A549 treated with DMSO at 1 μM for 4 hours (cell line): ENCODE measurements around the gene TNFSF12. TPM values are rescaled to one million over a fixed set of nuclear protein-coding genes. Genes with fewer than 3 reads are reported as not detected.

Source experiments
- total RNA-seq: library from RNA; stranded (reverse); fragments of 200-300 nt; extraction: Qiagen RNA extraction; gene quantifications from 5 replicates; pipeline ENCODE4 v1.2.3, GENCODE V29; 2022; ENCODE audit warnings: low read depth

TNFSF12 gene, protein sequence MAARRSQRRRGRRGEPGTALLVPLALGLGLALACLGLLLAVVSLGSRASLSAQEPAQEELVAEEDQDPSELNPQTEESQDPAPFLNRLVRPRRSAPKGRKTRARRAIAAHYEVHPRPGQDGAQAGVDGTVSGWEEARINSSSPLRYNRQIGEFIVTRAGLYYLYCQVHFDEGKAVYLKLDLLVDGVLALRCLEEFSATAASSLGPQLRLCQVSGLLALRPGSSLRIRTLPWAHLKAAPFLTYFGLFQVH
- total RNA-seq: 8.4 to 13.8 TPM (median 11.7 TPM) in 5 replicates

DNA sequence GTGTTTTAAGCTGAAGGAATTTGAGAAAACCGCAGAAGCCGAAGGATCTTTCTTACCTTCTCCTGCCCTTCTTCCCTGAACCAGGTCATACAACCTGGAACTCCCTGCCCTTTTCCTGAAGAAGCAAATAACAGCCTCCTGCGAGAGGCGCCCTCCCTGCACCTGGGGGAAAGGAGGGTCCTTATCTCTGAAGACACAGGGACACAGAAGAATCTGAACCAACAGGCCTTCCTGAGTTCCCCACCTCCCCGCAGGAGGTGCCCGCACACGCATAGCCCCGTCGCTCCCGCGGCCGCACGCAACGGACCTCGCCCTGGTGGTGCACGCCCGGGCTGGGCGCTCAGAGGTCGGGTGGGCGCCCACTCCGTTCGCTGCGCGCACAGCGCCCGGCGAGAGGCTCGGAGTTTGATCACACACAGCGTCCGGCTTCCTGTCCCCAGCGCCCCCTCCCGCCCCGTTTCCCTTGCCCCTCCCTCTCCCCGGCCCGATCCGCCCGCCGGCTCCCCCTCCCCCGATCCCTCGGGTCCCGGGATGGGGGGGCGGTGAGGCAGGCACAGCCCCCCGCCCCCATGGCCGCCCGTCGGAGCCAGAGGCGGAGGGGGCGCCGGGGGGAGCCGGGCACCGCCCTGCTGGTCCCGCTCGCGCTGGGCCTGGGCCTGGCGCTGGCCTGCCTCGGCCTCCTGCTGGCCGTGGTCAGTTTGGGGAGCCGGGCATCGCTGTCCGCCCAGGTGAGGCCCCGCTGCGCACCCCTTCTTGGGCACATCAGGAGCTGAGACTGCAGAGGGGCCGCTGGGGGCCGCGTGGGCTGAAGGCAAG lies at the start of gene TNFSF12:
TSS of gene TNFSF12 (plus strand) at position 474 of the 816 bp plus-strand sequence. CDS start at position 570, 96 bp downstream.

DNA sequence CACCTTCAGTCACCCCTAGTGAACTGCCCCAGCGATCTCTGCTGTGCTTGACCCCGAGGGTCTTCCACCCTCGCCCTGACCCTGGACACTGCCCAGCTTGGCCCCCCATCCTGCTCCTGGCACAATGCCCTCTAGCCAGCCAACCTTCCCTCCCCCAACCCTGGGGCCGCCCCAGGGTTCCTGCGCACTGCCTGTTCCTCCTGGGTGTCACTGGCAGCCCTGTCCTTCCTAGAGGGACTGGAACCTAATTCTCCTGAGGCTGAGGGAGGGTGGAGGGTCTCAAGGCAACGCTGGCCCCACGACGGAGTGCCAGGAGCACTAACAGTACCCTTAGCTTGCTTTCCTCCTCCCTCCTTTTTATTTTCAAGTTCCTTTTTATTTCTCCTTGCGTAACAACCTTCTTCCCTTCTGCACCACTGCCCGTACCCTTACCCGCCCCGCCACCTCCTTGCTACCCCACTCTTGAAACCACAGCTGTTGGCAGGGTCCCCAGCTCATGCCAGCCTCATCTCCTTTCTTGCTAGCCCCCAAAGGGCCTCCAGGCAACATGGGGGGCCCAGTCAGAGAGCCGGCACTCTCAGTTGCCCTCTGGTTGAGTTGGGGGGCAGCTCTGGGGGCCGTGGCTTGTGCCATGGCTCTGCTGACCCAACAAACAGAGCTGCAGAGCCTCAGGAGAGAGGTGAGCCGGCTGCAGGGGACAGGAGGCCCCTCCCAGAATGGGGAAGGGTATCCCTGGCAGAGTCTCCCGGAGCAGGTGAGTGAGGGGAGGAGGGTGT lies 9.9 kb downstream of the TNFSF12 start, which contains the start of gene TNFSF13:
TSS of gene TNFSF13 (plus strand) at position 207 of the 776 bp plus-strand sequence. CDS start at position 497, 290 bp downstream.

DNA sequence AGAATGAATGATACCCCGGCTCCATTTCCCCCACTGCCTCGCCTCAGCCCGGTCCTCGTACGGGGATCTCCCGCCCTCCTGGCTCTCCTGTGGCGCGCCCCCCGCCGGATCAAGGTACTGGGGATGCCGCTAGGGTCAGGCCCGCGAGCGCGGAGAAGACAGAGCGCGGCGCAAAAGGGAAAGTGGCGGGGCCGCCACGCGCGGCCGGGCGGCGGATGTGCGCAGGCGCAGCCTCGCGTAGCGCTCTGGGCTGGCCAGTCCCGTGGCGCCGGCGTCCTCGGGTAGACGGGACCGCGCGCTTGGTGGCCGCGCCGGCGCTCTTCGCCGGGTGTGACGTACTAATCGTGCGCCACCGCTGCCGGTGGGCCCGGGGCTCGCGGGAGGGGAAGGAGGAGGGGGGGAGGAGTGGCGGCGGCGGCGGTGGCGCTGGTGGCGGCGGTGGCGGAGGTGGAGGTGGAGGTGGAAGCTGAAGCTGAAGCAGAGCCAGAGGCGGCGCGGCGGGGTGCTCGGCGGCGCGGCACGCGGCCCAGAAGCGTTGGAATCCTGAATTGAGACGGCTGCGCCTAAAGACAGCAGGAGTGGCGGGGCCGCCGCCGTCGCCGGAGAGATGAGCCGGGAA lies 12.8 kb downstream of the TNFSF12 start, which contains the start of gene SENP3:
TSS of gene SENP3 (plus strand) at position 331 of the 619 bp plus-strand sequence. CDS start 1,158 bp downstream, outside the sequence.

DNA sequence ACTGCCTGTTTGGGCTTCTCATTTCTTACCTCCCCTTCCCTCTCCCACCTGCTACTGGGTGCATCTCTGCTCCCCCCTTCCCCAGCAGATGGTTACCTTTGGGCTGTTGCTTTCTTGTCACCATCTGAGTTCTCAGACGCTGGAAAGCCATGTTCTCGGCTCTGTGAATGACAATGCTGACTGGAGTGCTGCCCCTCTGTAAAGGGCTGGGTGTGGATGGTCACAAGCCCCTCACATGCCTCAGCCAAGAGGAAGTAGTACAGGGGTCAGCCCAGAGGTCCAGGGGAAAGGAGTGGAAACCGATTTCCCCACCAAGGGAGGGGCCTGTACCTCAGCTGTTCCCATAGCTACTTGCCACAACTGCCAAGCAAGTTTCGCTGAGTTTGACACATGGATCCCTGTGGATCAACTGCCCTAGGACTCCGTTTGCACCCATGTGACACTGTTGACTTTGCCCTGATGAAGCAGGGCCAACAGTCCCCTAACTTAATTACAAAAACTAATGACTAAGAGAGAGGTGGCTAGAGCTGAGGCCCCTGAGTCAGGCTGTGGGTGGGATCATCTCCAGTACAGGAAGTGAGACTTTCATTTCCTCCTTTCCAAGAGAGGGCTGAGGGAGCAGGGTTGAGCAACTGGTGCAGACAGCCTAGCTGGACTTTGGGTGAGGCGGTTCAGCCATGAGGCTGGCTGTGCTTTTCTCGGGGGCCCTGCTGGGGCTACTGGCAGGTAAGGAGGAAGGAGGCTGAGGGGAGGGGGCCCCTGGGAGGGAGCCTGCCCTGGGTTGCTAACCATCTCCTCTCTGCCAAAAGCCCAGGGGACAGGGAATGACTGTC lies 30.4 kb downstream of the TNFSF12 start, which contains the start of gene CD68:
TSS of gene CD68 (plus strand) at position 638 of the 833 bp plus-strand sequence. CDS start at position 678, 40 bp downstream.

DNA sequence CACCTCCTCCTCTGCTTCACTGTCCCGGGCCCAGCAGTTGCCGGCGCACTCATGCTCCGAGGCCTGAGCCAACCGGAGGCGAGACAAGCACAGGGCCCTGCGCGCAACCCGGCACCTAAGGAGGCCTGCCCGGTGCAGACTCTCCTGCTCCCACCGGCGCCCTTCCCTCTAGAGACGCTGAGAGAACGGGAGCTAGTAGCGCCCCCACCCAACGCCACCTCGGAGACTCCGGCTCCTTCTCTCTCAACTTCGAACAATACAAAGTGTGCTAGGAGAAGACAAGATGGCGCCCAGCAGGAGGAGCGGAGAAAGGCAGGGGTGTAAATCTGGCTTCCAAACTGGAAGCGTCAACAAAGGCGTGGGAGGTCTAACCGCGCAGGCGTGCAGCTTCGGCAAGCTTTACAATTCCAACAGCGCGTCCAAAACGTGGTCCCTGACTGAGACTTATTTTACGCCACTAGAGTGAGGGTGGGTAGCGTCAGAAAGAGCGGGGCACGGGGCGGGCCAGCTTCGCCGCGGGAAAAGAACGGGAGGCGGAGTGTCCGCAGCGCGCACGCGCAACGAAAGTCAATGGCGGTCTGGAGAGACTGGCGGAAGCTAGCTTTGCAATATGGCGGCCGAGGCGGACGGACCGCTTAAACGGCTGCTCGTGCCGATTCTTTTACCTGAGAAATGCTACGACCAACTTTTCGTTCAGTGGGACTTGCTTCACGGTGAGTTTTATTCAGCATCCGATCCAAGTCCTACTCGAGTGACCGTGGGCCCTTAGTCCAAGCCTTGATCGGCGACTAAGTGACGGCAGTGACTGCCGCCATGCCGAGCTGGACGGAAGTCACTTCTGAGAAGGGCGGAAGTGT lies 34.6 kb downstream of the TNFSF12 start, which contains the start of gene MPDU1:
TSS of gene MPDU1 (plus strand) at position 600 of the 857 bp plus-strand sequence. CDS start at position 611, 11 bp downstream.

DNA sequence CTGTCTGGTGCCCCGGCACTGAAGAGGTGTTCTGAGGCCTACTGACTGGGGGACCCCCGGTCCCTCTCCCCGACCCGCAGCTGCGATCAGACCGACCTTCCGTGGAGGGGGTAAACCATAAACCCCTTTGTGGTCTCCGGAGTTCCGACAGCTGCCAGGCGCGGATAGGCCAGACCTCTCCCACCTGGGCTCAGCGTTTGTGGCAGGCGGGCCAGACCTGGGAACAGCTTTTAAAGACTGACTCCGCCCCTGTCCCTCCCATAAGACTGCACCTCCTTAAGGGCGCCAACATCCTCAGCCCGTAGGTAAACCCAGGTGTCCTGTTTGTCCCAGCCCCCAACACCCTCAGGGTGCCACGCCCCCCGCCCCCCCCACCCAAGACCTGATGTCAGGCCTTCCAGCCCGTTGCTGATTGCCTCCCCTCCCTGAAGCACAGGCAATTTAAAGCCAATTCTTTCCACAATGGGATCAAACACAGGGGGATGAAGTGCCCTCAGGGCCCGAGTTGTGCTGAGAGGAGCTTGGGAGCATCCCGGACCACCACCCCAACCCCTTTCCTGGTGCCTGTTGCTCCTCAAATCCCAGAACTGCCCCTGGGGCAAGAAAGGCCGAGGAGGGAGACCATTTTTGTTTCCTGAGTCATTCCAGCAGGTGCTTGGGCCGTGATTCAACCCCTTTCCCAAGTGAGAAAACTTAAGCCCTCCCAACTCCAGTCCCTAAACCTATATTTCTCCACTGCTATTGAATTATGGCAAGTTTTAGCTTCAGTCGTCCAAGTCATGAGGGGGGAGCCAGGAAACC lies 41.2 kb downstream of the TNFSF12 start, which contains the start of gene SOX15:
TSS of gene SOX15 (minus strand) at position 204 of the 801 bp plus-strand sequence. CDS start 418 bp downstream, outside the sequence.

Other genes with a start within 250 kb of the TNFSF12 start
- 1,614 to 1,831 TPM (median 1,704 TPM) in 5 replicates for gene EIF5A, start 241.4 kb upstream of the TNFSF12 start, total RNA-seq
- 75.1 to 106 TPM (median 95.2 TPM) in 5 replicates for gene GPS2, start 233.7 kb upstream of the TNFSF12 start, total RNA-seq
- 27.1 to 33.9 TPM (median 31.9 TPM) in 5 replicates for gene NEURL4, start 219.7 kb upstream of the TNFSF12 start, total RNA-seq
- 3.9 to 7.6 TPM (median 4.2 TPM) in 5 replicates for gene ACAP1, start 212.5 kb upstream of the TNFSF12 start, total RNA-seq
- 12.5 to 15.9 TPM (median 13.7 TPM) in 5 replicates for gene KCTD11, start 196.9 kb upstream of the TNFSF12 start, total RNA-seq
- gene TMEM95, start 193.9 kb upstream of the TNFSF12 start, total RNA-seq: not detected in 5 replicates
- gene TNK1, start 168.0 kb upstream of the TNFSF12 start, total RNA-seq: 1.3 to 1.8 TPM (median 1.6 TPM) in 5 replicates
- gene PLSCR3, start 154.5 kb upstream of the TNFSF12 start, total RNA-seq: 34.1 to 39.8 TPM (median 34.4 TPM) in 5 replicates
- gene TMEM256, start 145.0 kb upstream of the TNFSF12 start, total RNA-seq: 181 to 226 TPM (median 200 TPM) in 5 replicates
- gene NLGN2, start 141.2 kb upstream of the TNFSF12 start, total RNA-seq: 15.4 to 21.5 TPM (median 18.0 TPM) in 5 replicates
- 0.08 TPM in 1 of 5 replicates, not detected in the others for gene SPEM1, start 128.7 kb upstream of the TNFSF12 start, total RNA-seq
- 0.07 TPM in 1 of 5 replicates, not detected in the others for gene SPEM2, start 123.4 kb upstream of the TNFSF12 start, total RNA-seq
- 0.03 TPM in 2 of 5 replicates, not detected in the others for gene SPEM3, start 120.2 kb upstream of the TNFSF12 start, total RNA-seq
- 10.3 to 13.9 TPM (median 12.1 TPM) in 5 replicates for gene TMEM102, start 113.6 kb upstream of the TNFSF12 start, total RNA-seq
- 0.86 to 1.3 TPM (median 1.1 TPM) in 5 replicates for gene FGF11, start 109.5 kb upstream of the TNFSF12 start, total RNA-seq
- 5.4 to 7.8 TPM (median 7.1 TPM) in 5 replicates for gene CHRNB1, start 104.0 kb upstream of the TNFSF12 start, total RNA-seq
- 21.4 to 26.2 TPM (median 24.4 TPM) in 5 replicates for gene ZBTB4, start 69.4 kb upstream of the TNFSF12 start, total RNA-seq
- gene SLC35G6, start 67.6 kb upstream of the TNFSF12 start, total RNA-seq: not detected in 5 replicates
- gene POLR2A, start 64.7 kb upstream of the TNFSF12 start, total RNA-seq: 69.1 to 95.1 TPM (median 80.5 TPM) in 5 replicates
- 0.53 to 0.94 TPM (median 0.70 TPM) in 5 replicates for gene TNFSF13, start 9.7 kb downstream of the TNFSF12 start, total RNA-seq
- 90.8 to 107 TPM (median 105 TPM) in 5 replicates for gene SENP3, start 12.9 kb downstream of the TNFSF12 start, total RNA-seq
- gene CD68, start 30.6 kb downstream of the TNFSF12 start, total RNA-seq: 31.9 to 41.8 TPM (median 37.0 TPM) in 5 replicates
- gene MPDU1, start 34.8 kb downstream of the TNFSF12 start, total RNA-seq: 117 to 176 TPM (median 130 TPM) in 5 replicates
- 0.36 to 0.44 TPM (median 0.37 TPM) in 5 replicates for gene SOX15, start 41.0 kb downstream of the TNFSF12 start, total RNA-seq
- gene FXR2, start 65.8 kb downstream of the TNFSF12 start, total RNA-seq: 59.9 to 63.2 TPM (median 61.1 TPM) in 5 replicates
- gene SAT2, start 78.8 kb downstream of the TNFSF12 start, total RNA-seq: 75.9 to 92.6 TPM (median 88.1 TPM) in 5 replicates
- gene SHBG, start 81.1 kb downstream of the TNFSF12 start, total RNA-seq: 0.38 to 0.70 TPM (median 0.50 TPM) in 5 replicates
- 0.13 to 0.27 TPM (median 0.24 TPM) in 5 replicates for gene ATP1B2, start 101.9 kb downstream of the TNFSF12 start, total RNA-seq
- gene TP53, start 138.4 kb downstream of the TNFSF12 start, total RNA-seq: 50.2 to 60.1 TPM (median 56.6 TPM) in 5 replicates
- 33.2 to 47.3 TPM (median 45.3 TPM) in 5 replicates for gene WRAP53, start 139.4 kb downstream of the TNFSF12 start, total RNA-seq
- 1.2 to 1.9 TPM (median 1.6 TPM) in 5 replicates for gene EFNB3, start 156.1 kb downstream of the TNFSF12 start, total RNA-seq
- 0.01 to 0.09 TPM (median 0.02 TPM) in 5 replicates for gene DNAH2, start 168.7 kb downstream of the TNFSF12 start, total RNA-seq